DOHH2 (cell line): ENCODE results near the gene EMP1.

Experiments used
- H3F3A ChIP-seq: fragments of 200-600 bp; sonication (generic), shearing (Covaris generic); 2 replicates; pipeline ENCODE4 v1.6.0; 2016; ENCODE audit warnings: antibody characterized with exemption, mild to moderate bottlenecking; ENCODE audit not compliant: control insufficient read depth, insufficient read depth
- H3K27ac ChIP-seq: fragments of 200-600 bp; sonication (generic); 2 replicates; pipeline ENCODE4 v1.5.1; 2014; ENCODE audit warnings: low read depth, mild to moderate bottlenecking, low read length, moderate library complexity
- H3K27me3 ChIP-seq: fragments of 200-600 bp; sonication (generic); 2 replicates; pipeline ENCODE4 v1.6.1; 2014; ENCODE audit warnings: mild to moderate bottlenecking, low read length, mixed read lengths; ENCODE audit not compliant: control insufficient read depth
- H3K36me3 ChIP-seq: fragments of 200-600 bp; sonication (generic); 2 replicates; pipeline ENCODE4 v1.6.1; 2014; ENCODE audit warnings: mild to moderate bottlenecking, low read length, moderate library complexity, mixed read lengths; ENCODE audit not compliant: control insufficient read depth
- H3K4me1 ChIP-seq: fragments of 200-600 bp; sonication (generic); 2 replicates; pipeline ENCODE4 v1.6.1; 2014; ENCODE audit warnings: mild to moderate bottlenecking, low read length, mixed read lengths; ENCODE audit not compliant: control insufficient read depth
- H3K4me2 ChIP-seq: fragments of 200-600 bp; sonication (generic); 2 replicates; pipeline ENCODE4 v1.6.0; 2014; ENCODE audit warnings: mild to moderate bottlenecking, low read length, moderate library complexity
- H3K4me3 ChIP-seq: fragments of 200-600 bp; sonication (generic); 2 replicates; pipeline ENCODE4 v1.5.1; 2014; ENCODE audit warnings: mild to moderate bottlenecking, low read length, mixed read lengths
- H3K79me2 ChIP-seq: fragments of 200-600 bp; sonication (generic); 2 replicates; pipeline ENCODE4 v1.6.1; 2014; ENCODE audit warnings: mild to moderate bottlenecking, low read length, mixed read lengths; ENCODE audit not compliant: control insufficient read depth
- H3K9me2 ChIP-seq: fragments of 200-600 bp; sonication (generic); replicated peaks from 2 replicates; pipeline ENCODE4 v1.6.1; 2014; ENCODE audit warnings: mild to moderate bottlenecking, low read length, mixed read lengths; ENCODE audit not compliant: control insufficient read depth
- H3K9me3 ChIP-seq: fragments of 200-600 bp; sonication (generic); 2 replicates; pipeline ENCODE4 v1.6.1; 2014; ENCODE audit warnings: antibody characterized with exemption, low read length, mixed read lengths; ENCODE audit not compliant: control insufficient read depth, insufficient read depth
- H4K20me1 ChIP-seq: fragments of 200-600 bp; sonication (generic); 2 replicates; pipeline ENCODE4 v1.6.0; 2014; ENCODE audit warnings: low read depth, mild to moderate bottlenecking, antibody characterized with exemption, low read length, moderate library complexity; ENCODE audit not compliant: control insufficient read depth, insufficient read depth
- CTCF ChIP-seq: fragments of 200-600 bp; sonication (generic); IDR thresholded peaks from one replicate; pipeline ENCODE4 v1.5.1; 2014; ENCODE audit warnings: antibody characterized with exemption, mild to moderate bottlenecking, low read depth, low read length; ENCODE audit not compliant: poor library complexity, severe bottlenecking
- EZH2phosphoT487 ChIP-seq: fragments of 200-600 bp; sonication (generic); IDR thresholded peaks from 2 replicates; pipeline ENCODE4 v1.6.1; 2017; ENCODE audit warnings: borderline replicate concordance, mild to moderate bottlenecking, antibody characterized with exemption, low read length, moderate library complexity, mixed read lengths

The EMP1 gene

GRCh38 chr12:13255792-13256691 lies 59.5 kb downstream of the EMP1 start:
- no peak overlapping the region for H3K27ac ChIP-seq
- no peaks in the 10 kb centered on the region for H4K20me1 ChIP-seq
- no peaks in the 10 kb centered on the region for H3K27me3 ChIP-seq
- H3K79me2 ChIP-seq, result no peaks in the 10 kb centered on the region
- H3K4me3 ChIP-seq, result no peak overlapping the region
- peak overlapping the region; percentile 31; the same call in 1 of the 2 replicates for H3K4me2 ChIP-seq
- H3F3A ChIP-seq, result no peaks in the 10 kb centered on the region
- H3K4me1 ChIP-seq, result peaks cover 4% of the 10 kb centered on the region; the same call in 1 of the 2 replicates
- TF ChIP-seq EZH2phosphoT487, result no peak
- peak; percentile 91 for TF ChIP-seq CTCF
- no peaks in the 10 kb centered on the region for H3K9me3 ChIP-seq
- H3K36me3 ChIP-seq, result no peaks in the 10 kb centered on the region
- no peaks in the 10 kb centered on the region for H3K9me2 ChIP-seq

GRCh38 chr12:13256692-13257045 lies 60.1 kb downstream of the EMP1 start:
- Histone ChIP-seq H4K20me1 (no peaks in the 10 kb centered on the region), H3K27me3 (no peaks in the 10 kb centered on the region), H3K9me3 (no peaks in the 10 kb centered on the region), H3K79me2 (no peaks in the 10 kb centered on the region), H3K4me3 (no peak overlapping the region), H3K27ac (no peak overlapping the region), H3K9me2 (no peaks in the 10 kb centered on the region), H3K4me2 (no peak overlapping the region), H3K36me3 (no peaks in the 10 kb centered on the region), H3F3A (no peaks in the 10 kb centered on the region), H3K4me1 (peaks cover 4% of the 10 kb centered on the region; the same call in 1 of the 2 replicates)
- TF ChIP-seq EZH2phosphoT487 (no peak), CTCF (no peak)

GRCh38 chr12:13257356-13257875 lies 60.9 kb downstream of the EMP1 start:
- no peak overlapping the region for H3K4me3 ChIP-seq
- no peak overlapping the region for H3K4me2 ChIP-seq
- no peaks in the 10 kb centered on the region for H3K36me3 ChIP-seq
- no peaks in the 10 kb centered on the region for H3K79me2 ChIP-seq
- H3K27ac ChIP-seq, result no peak overlapping the region
- H3K4me1 ChIP-seq, result peaks cover 4% of the 10 kb centered on the region; the same call in 1 of the 2 replicates
- no peaks in the 10 kb centered on the region for H3K27me3 ChIP-seq
- H3F3A ChIP-seq, result no peaks in the 10 kb centered on the region
- no peaks in the 10 kb centered on the region for H3K9me3 ChIP-seq
- TF ChIP-seq EZH2phosphoT487 (no peak), CTCF (no peak)
- no peaks in the 10 kb centered on the region for H4K20me1 ChIP-seq
- no peaks in the 10 kb centered on the region for H3K9me2 ChIP-seq
